Hepatocyte (in vitro differentiated cells): ENCODE results near the gene FIBCD1. TPM values are rescaled to one million over a fixed set of nuclear protein-coding genes. Genes with fewer than 3 reads are reported as not detected.

Source experiments
- DNase-seq: peaks from one replicate; pipeline ENCODE4 v3.0.0-alpha.2; 2016; ENCODE audit warnings: low spot score
- H2AFZ ChIP-seq: fragments of 200-600 bp; sonication (generic); 2 replicates; pipeline ENCODE4 v1.6.0; 2016; ENCODE audit warnings: antibody characterized with exemption, mild to moderate bottlenecking
- H3K27ac ChIP-seq: fragments of 200-600 bp; sonication (generic); 2 replicates; pipeline ENCODE4 v1.5.1; 2016; ENCODE audit warnings: mild to moderate bottlenecking
- H3K27me3 ChIP-seq: fragments of 200-600 bp; sonication (generic); 2 replicates; pipeline ENCODE4 v1.6.1; 2016
- H3K36me3 ChIP-seq: fragments of 200-600 bp; sonication (generic); replicated peaks from 2 replicates; pipeline ENCODE4 v1.5.1; 2016; ENCODE audit warnings: low read depth; ENCODE audit not compliant: insufficient read depth
- H3K4me1 ChIP-seq: fragments of 200-600 bp; sonication (generic); 2 replicates; pipeline ENCODE4 v1.5.1; 2016; ENCODE audit warnings: mild to moderate bottlenecking, moderate library complexity; ENCODE audit not compliant: insufficient read depth
- H3K4me2 ChIP-seq: fragments of 200-600 bp; sonication (generic); 2 replicates; pipeline ENCODE4 v1.6.0; 2016
- H3K4me3 ChIP-seq: fragments of 200-600 bp; sonication (generic); 2 replicates; pipeline ENCODE4 v1.5.1; 2016; ENCODE audit warnings: mild to moderate bottlenecking
- H3K79me2 ChIP-seq: fragments of 200-600 bp; sonication (generic); 2 replicates; pipeline ENCODE4 v1.6.0; 2017; ENCODE audit warnings: mild to moderate bottlenecking
- H3K9me2 ChIP-seq: fragments of 200-600 bp; sonication (generic); replicated peaks from 2 replicates; pipeline ENCODE4 v1.6.0; 2017; ENCODE audit warnings: mild to moderate bottlenecking; ENCODE audit not compliant: insufficient read depth
- H3K9me3 ChIP-seq: fragments of 200-600 bp; sonication (generic); 2 replicates; pipeline ENCODE4 v1.5.1; 2016; ENCODE audit warnings: low read depth, mild to moderate bottlenecking
- H4K20me1 ChIP-seq: fragments of 200-600 bp; sonication (generic); 2 replicates; pipeline ENCODE4 v1.6.0; 2016; ENCODE audit warnings: mild to moderate bottlenecking; ENCODE audit not compliant: insufficient read depth, poor library complexity, severe bottlenecking
- EZH2 ChIP-seq: fragments of 200-600 bp; sonication (generic); IDR thresholded peaks from 2 replicates; pipeline ENCODE4 v1.6.1; 2016; ENCODE audit warnings: antibody characterized with exemption, mild to moderate bottlenecking, borderline replicate concordance
- EZH2phosphoT487 ChIP-seq: fragments of 200-600 bp; sonication (generic); IDR thresholded peaks from one replicate; pipeline ENCODE4 v1.6.1; 2018; ENCODE audit warnings: antibody characterized with exemption, mild to moderate bottlenecking, low read depth, moderate library complexity; ENCODE audit not compliant: unreplicated experiment, severe bottlenecking
- WGBS: methylation state at CpG from one replicate; pipeline ENCODE4 v1.1.6; 2016; ENCODE audit warnings: low lambda C conversion rate; ENCODE audit errors: missing lambda C conversion rate; 5-methylcytosine and 5-hydroxymethylcytosine counted together
- polyA plus RNA-seq: library from polyadenylated mRNA; unstranded; fragments of >200 nt; fragmentation: Nextera tagmentation; extraction: Ambion mirVana; gene quantifications from 2 replicates; pipeline ENCODE4 v1.2.1, GENCODE V29; 2016
- total RNA-seq: library from RNA; depleted of rRNA; stranded (reverse); fragments of >200 nt; gene quantifications from 2 replicates; pipeline ENCODE4 v1.2.3, GENCODE V29; 2014
- TF ChIP-seq, protein P1 (sequence below): fragments of 200-600 bp; sonication (generic); IDR thresholded peaks from 2 replicates; pipeline ENCODE4 v1.5.1; 2016; ENCODE audit warnings: antibody characterized with exemption, mild to moderate bottlenecking; ENCODE audit not compliant: poor library complexity

FIBCD1 gene
- total and polyA plus RNA-seq, 2 experiments from 2014 or later: 0.33 TPM; not detected in 1

DNA sequence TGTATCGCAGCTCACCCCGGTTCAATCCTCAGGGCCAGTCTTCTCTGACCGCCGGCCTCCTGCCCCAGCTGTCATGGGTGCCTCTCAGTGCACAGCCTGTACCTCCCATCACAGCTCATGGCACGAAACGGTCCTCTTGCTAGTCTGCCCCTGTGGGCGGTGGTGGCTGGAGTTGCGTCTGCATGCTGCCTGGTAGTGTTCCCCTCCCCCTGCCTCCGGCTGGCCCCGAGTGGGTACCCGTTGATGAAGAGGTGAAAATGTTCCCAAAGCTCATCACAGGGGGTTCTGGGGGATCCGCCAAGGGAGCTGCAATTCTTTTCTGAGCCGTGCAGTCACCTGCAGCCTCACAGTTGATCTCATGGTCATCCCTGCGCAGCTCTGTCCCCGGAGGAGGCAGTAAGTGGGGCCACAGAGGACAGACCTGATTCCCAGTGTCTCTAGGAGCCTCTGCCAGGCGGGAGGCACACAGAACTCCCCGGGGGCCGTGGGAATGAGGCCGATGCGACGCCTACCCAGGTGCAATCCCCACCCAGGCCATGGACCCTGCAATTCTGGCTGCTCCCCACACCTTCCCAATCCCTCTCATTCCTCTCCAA lies 34.7 kb upstream of the FIBCD1 start:
- Histone ChIP-seq H3K9me2 (no peaks in the 10 kb centered on the region), H3K27ac (no peak overlapping the region), H3K27me3 (peaks cover 4% of the 10 kb centered on the region), H4K20me1 (no peaks in the 10 kb centered on the region), H3K36me3 (no peaks in the 10 kb centered on the region), H2AFZ (no peak overlapping the region), H3K9me3 (no peaks in the 10 kb centered on the region), H3K4me3 (no peak overlapping the region), H3K4me1 (no peaks in the 10 kb centered on the region), H3K79me2 (no peaks in the 10 kb centered on the region), H3K4me2 (no peak overlapping the region)
- no peak for DNase-seq
- TF ChIP-seq, protein P1, sequence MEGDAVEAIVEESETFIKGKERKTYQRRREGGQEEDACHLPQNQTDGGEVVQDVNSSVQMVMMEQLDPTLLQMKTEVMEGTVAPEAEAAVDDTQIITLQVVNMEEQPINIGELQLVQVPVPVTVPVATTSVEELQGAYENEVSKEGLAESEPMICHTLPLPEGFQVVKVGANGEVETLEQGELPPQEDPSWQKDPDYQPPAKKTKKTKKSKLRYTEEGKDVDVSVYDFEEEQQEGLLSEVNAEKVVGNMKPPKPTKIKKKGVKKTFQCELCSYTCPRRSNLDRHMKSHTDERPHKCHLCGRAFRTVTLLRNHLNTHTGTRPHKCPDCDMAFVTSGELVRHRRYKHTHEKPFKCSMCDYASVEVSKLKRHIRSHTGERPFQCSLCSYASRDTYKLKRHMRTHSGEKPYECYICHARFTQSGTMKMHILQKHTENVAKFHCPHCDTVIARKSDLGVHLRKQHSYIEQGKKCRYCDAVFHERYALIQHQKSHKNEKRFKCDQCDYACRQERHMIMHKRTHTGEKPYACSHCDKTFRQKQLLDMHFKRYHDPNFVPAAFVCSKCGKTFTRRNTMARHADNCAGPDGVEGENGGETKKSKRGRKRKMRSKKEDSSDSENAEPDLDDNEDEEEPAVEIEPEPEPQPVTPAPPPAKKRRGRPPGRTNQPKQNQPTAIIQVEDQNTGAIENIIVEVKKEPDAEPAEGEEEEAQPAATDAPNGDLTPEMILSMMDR: no peak
- TF ChIP-seq EZH2 (no peak), EZH2phosphoT487 (no peak)
- WGBS: 82% methylated on average over 21 of the region's 21 CpGs

DNA sequence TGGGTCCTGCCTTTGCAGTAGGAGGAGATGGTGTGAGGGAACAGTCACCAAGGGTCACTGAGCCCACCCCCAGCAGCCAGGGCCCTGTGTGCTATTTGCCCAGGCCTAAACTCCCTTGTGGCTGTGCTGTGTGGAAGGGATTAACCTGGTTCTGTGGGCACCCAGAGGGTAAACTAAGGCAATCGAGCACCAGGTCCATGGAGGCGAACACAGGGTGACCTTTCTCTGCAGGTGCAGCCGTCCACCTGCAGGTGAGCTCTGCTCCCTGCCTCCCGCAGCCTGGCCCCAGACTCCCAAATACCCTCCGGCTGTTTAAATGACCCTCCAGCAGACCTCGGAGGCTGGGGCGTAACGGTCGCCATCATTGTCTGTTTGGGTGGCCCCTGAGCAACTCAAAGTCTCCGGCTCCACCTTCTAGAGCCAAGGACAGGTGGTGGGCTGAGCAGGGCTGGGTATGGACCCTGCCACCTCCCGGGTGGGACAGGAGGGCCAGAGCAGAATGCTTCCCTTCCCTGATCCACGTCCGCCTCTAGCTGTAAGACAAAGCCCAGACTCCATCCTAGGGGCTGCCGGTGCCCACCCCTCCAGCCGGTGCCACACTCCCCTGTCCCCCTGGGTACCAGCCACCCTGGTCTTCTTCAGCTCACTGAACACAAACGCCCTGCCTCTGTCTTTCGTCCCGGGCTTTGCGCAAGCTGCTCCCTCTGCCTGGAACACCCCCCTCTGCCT lies 34.1 kb upstream of the FIBCD1 start:
- Histone ChIP-seq H3K9me2 (no peaks in the 10 kb centered on the region), H3K27ac (no peak overlapping the region), H3K4me3 (no peak overlapping the region), H3K36me3 (no peaks in the 10 kb centered on the region), H3K27me3 (peaks cover 4% of the 10 kb centered on the region), H3K79me2 (no peaks in the 10 kb centered on the region), H3K4me2 (no peak overlapping the region), H3K4me1 (no peaks in the 10 kb centered on the region), H2AFZ (no peak overlapping the region), H3K9me3 (no peaks in the 10 kb centered on the region), H4K20me1 (no peaks in the 10 kb centered on the region)
- 90% methylated on average over 17 of the region's 19 CpGs for WGBS
- DNase-seq: no peak
- TF ChIP-seq, protein P1: no peak
- TF ChIP-seq EZH2phosphoT487 (no peak), EZH2 (no peak)

DNA sequence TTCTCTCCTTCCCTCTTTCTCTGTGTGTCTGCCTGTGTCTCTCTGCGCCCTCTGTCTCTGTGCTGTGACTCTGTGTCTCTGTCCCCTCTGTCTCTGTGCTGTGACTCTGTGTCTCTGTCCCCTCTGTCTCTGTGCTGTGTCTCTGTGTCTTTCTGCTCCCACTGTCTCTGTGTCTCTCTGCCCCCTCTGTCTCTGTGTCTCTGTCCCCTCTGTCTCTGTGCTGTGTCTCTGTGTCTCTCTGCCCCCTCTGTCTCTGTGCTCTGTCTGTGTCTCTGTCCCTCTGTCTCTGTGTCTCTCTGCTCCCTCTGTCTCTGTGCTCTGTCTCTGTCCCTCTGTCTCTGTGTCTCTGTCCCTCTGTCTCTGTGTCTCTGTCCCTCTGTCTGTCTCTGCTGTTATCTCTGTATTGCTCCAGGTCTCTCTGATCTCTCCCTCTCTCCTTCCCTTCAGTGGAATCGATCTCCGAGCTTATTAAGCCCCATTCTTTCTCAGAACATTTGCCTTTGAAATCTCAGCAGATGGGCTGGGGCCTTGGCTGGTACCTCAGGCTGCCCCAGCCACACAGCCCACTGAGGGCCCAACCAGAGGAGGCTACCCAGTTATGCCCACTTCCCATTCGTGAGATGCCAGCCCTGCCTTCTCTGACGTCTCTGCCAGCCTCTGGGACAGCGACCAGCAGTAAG lies 33.4 kb upstream of the FIBCD1 start:
- H3K9me3 ChIP-seq: no peaks in the 10 kb centered on the region
- no peaks in the 10 kb centered on the region for H3K36me3 ChIP-seq
- no peak overlapping the region for H3K27ac ChIP-seq
- no peaks in the 10 kb centered on the region for H3K9me2 ChIP-seq
- H3K79me2 ChIP-seq: no peaks in the 10 kb centered on the region
- H3K27me3 ChIP-seq: peaks cover 4% of the 10 kb centered on the region
- no peaks in the 10 kb centered on the region for H4K20me1 ChIP-seq
- no peak overlapping the region for H3K4me2 ChIP-seq
- TF ChIP-seq EZH2phosphoT487 (no peak), EZH2 (no peak)
- TF ChIP-seq, protein P1: no peak
- H2AFZ ChIP-seq: no peak overlapping the region
- H3K4me1 ChIP-seq: no peaks in the 10 kb centered on the region
- DNase-seq: no peak
- H3K4me3 ChIP-seq: no peak overlapping the region
- WGBS: 77% methylated on average over 5 of the region's 6 CpGs
